ENCODE results near the gene SDC4.

DNA sequence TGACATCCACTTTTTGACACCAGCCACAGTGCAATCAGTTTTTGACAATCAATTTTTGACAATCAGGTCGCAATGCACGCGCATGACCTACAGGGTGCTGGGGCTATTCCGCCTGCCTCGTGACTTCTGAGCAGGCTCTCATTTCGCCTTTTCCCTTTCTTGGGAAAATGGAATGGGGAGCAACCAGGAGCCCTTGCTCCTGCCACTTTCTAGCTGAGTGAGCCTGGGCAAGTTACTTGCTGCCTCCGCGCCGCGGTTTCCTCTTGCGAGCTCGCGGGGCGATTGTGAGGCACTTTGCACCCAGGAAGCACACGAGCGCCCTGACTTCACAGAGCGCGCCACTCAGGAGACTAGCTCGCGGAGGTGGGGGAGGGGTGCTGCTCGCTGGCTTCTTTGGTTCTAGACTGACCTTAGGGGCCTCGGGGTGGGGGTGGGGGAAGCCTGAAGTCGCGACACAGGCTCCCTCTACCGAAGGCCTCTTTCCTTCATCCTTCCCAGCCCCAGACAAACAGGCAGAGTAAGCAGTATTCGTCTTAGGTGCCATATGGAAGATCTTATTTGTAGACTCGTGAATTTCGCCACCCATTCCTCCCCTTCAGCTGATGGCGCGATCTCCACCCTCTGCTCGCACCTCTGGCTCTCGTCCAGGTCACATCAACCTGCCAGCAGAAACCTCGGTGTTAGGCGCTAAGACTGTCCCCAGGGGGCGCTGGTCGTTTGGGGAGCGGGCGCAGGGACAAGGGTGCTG is 25.3 kb upstream of the SDC4 start:
- TF ChIP-seq, protein P1, sequence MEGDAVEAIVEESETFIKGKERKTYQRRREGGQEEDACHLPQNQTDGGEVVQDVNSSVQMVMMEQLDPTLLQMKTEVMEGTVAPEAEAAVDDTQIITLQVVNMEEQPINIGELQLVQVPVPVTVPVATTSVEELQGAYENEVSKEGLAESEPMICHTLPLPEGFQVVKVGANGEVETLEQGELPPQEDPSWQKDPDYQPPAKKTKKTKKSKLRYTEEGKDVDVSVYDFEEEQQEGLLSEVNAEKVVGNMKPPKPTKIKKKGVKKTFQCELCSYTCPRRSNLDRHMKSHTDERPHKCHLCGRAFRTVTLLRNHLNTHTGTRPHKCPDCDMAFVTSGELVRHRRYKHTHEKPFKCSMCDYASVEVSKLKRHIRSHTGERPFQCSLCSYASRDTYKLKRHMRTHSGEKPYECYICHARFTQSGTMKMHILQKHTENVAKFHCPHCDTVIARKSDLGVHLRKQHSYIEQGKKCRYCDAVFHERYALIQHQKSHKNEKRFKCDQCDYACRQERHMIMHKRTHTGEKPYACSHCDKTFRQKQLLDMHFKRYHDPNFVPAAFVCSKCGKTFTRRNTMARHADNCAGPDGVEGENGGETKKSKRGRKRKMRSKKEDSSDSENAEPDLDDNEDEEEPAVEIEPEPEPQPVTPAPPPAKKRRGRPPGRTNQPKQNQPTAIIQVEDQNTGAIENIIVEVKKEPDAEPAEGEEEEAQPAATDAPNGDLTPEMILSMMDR (IDR thresholded peaks at IDR 0.05 in 8 of 11, conservative IDR thresholded peaks at IDR 0.05 in 3 of 11): peak; percentile 80 to 96 (median 89)
- TF ChIP-seq POLR2A (IDR thresholded peaks at IDR 0.05) (no peak), POLR2AphosphoS5 (IDR thresholded peaks at IDR 0.05) (peak; percentile 67 to 80 (median 72))

All from spleen (tissue), 7 donors.